ENCODE results near the gene OMG. TPM values are rescaled to one million over a fixed set of nuclear protein-coding genes. Genes with fewer than 3 reads are reported as not detected.
"Not testable (repeated sequence)": the region's sequence is repeated elsewhere in the genome, so short reads cannot be mapped to it uniquely, and the experiment has no call there.

OMG gene
- total RNA-seq, 1 donor from 2014 or later = 0.62 TPM

DNA sequence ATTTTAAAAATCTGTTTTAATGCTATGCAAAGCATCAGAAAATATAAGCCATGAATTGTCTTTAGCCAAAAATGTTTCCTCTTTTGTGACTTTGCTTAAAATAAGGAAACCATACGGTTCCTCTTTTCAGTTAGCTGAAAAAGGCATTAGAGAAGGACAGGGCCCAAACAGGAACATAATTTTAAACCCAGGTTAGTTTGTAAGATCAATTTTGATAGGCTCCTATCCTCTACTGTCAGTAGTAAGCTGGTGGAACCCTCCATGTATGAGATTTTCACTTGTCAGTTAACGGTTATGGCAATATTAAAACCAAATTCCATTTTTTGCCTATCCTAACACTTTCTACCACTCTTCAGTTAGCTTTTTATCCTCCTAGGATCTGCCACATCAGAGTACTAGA is 12.5 kb upstream of the OMG start:
- intact Hi-C loops (cut with DNase I) = no loop called here
- DNase-seq (ENCODE audit: low spot score) = no peak

DNA sequence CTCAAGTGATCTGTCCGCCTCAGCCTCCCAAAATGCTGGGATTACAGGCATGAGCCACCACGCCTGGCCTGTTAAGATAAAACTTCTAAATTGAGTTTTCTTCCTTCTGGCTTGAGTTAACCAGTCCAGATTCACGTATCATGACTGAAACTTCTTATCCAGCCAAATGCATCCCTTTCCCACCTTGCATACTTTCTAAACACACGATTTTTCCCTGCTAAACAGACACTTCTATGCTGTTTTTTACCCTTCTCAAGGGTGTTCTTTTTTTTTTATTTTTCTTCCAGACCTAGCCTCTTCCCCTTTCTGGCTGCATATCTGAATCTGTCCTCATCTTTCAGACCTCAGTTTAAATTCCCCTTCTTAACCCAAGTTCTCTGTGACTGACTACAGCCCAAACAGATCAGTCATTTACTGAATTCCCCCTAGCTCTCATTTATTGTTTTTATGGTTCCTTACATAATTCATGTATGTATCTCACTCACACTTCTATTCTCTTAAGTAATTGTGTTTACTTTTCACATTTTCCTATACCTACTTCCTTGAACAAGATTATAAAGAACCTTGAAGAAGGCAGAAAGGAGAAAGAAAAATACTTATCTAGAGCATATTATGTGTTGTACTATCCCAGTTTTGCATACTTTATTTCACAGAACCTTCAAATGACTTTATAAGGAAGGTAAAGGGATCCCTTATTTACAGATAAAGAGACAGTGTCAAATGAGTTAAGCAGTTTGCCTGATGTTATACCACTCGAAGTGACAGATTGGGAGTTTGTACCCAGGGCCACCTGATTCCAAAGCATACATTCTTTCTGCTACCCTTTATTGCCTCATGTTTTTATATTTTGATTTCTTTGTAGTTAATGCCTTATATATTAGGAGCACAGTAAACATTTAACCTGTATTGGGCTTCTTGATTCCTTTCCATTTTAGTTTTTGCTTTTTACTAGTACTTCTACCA is 11.6 kb upstream of the OMG start:
- intact Hi-C loops (cut with DNase I) = no loop called here
- DNase-seq (ENCODE audit: low spot score) = no peak

DNA sequence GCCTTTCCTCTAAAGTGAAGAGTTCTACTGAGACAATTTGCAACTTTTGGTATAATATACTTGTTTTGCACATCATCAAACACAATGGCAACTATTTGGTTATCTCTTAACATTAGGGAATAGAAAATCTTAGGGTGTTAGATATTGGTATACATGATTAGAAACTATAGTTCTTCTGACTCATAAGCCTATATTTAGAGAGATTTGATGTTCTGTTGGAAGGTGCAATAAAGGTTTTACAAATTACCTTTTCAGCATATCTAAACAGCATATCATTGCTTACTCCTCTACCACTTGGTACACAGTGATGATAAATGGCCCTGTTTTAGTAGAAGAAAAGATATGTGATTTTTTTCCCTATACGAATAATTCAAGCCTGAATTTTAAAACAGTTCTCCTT is 10.6 kb upstream of the OMG start:
- intact Hi-C loops (cut with DNase I) = no loop called here
- DNase-seq (ENCODE audit: low spot score) = no peak

DNA sequence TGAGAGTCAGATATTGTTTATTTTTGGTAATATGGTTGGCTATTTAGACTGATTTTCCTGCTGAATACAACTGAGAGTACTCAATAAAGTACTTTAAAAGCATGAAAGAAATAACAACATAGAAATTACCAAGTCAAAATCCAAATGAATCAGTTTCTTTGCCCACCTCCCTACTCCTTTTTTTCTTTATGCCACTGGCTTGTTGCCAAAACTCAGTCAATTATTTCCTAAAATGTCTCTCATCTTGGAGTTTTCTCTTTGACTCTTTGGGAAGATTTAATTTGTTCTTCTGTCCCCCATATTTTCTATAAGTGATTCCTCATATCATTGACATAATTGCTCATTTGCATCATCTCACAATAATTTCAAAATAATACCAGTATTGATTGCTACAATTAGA is 2.6 kb upstream of the OMG start:
- intact Hi-C loops (cut with DNase I) = no loop called here
- no peak for DNase-seq (ENCODE audit: low spot score)

DNA sequence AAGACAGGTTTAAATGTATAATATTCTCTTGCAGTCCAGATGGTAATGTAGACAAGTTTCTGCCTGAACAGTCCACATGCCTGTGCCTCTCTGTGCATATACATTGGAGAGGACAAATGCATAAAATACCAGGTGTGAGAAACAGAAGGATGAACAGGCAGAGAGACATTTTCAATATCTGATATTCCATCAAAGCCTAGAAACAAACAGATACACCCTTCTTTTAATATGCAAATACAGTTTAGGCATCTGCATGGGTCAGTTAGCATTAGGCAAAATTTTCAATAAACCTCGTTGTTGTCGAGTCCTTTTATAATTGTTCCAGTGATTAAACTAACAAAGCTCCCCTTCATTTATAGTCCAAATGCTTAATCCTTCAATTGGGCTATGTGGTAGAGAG is 897 bp downstream of the OMG start:
- DNase-seq (ENCODE audit: low spot score) = no peak
- intact Hi-C loops (cut with DNase I) = no loop called here

- intact Hi-C loops (cut with DNase I) = no loop called here
- DNase-seq (ENCODE audit: low spot score) = no peak
Measured at GRCh38 chr17:31295489-31295871, 1.6 kb downstream of the OMG start.

GRCh38 chr17:31294820-31295488 is 2.1 kb downstream of the OMG start:
- intact Hi-C loops (cut with DNase I) = no loop called here
- no peak for DNase-seq (ENCODE audit: low spot score)

GRCh38 chr17:31294231-31294630 is 2.8 kb downstream of the OMG start:
- intact Hi-C loops (cut with DNase I) = no loop called here
- DNase-seq (ENCODE audit: low spot score) = no peak

GRCh38 chr17:31293581-31293980 is 3.5 kb downstream of the OMG start:
- no peak for DNase-seq (ENCODE audit: low spot score)
- intact Hi-C loops (cut with DNase I) = no loop called here

- intact Hi-C loops (cut with DNase I) = no loop called here
- DNase-seq (ENCODE audit: low spot score) = no peak
Measured at GRCh38 chr17:31291820-31292219, 5.2 kb downstream of the OMG start.

- no peak for DNase-seq (ENCODE audit: low spot score)
- intact Hi-C loops (cut with DNase I) = no loop called here
Measured at GRCh38 chr17:31289790-31290189, 7.2 kb downstream of the OMG start.

- DNase-seq (ENCODE audit: low spot score) = not testable (repeated sequence)
Measured at GRCh38 chr17:31287932-31288331, 9.1 kb downstream of the OMG start.

DNA sequence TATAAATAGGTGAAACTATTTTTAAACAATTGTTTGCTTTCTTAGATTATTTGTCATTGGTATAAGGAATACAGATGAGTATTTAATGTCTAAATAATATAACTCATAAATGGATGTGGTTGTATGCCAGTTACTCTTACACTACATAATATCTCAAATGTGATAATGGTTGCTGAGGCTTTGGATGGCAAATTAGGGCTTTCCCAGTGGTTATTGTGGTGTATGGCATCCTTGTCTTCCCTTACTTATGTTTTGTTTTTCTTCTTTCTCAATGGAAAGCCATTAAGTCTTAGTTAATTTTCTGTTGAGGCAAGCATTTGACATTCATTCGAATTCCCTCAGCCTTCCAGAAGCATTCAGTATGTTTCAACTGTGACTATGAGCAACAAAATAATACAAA is 10.5 kb downstream of the OMG start:
- intact Hi-C loops (cut with DNase I) = no loop called here
- no peak for DNase-seq (ENCODE audit: low spot score)

More at GRCh38 chr17:31287932-31288331, 9.1 kb downstream of the OMG start:
- intact Hi-C loops (cut with DNase I) = not testable (repeated sequence)

DNA sequence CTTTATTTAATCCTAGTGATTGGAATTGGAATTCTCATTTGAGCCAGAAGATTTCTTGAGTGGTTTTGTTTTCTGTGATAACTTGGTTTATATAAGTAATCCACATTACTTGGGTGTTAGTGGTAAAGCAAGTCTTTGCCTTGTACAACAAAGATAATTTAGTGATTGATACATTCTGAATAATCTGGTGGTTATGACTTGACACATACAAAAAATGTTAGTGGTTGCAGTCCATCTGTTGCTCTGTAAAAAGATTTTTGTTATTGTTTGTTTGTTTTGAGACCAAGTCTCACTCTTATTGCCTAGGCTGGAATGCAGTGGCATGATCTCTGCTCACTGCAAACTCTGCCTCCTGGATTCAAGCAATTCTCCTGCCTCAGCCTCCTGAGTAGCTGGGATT is 13.2 kb downstream of the OMG start:
- intact Hi-C loops (cut with DNase I) = no loop called here
- DNase-seq (ENCODE audit: low spot score) = no peak

- intact Hi-C loops (cut with DNase I) = no loop called here
- DNase-seq (ENCODE audit: low spot score) = no peak
Measured at GRCh38 chr17:31281061-31281460, 16.0 kb downstream of the OMG start.

DNA sequence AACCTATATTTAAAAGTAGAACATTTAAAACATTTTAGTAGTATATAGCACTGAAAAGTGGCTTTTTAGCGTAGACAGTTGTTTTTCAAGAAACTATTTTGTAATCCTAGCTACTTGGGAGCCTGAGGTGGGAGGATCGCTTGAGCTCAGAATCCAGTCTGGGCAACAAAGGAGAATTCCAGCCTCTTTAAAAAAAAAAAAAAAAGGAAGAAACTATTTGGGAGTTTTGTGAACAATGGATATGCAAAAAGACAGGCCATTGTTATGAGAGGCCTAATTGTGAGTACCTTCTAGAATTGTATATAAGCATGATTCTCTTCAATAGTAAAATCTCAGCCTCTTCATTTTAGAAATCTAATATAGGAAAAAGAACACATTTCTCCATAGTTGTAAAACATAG is 17.6 kb downstream of the OMG start:
- no peak for DNase-seq (ENCODE audit: low spot score)
- intact Hi-C loops (cut with DNase I) = loop anchor here (10.0 kb wide), 1 partner anchor 95 kb away; no protein-coding TSS in a partner anchor

DNA sequence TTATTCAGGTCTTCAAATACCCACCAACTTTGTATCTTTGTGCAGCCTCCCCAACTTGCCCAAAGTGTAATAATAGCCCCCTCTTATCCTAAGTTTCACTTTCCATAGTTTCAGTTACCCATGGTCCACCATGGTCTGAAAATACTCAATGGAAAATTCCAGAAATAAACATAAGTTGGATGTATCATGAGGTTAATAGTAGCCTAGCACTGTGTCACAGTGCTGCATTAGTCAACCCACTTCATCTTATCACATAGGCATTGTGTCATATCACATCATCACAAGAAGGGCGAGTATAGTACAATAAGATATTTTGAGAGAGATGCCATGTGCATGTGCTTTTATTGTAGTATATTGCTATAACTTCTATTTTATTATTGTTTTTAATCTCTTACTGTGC is 21.9 kb downstream of the OMG start:
- no peak for DNase-seq (ENCODE audit: low spot score)
- intact Hi-C loops (cut with DNase I) = loop anchor here (10.0 kb wide), 1 partner anchor 100 kb away; no protein-coding TSS in a partner anchor

GRCh38 chr17:31274252-31274651 is 22.8 kb downstream of the OMG start:
- intact Hi-C loops (cut with DNase I) = loop anchor here (10.0 kb wide), 1 partner anchor 101 kb away; no protein-coding TSS in a partner anchor
- DNase-seq (ENCODE audit: low spot score) = no peak

- no peak for DNase-seq (ENCODE audit: low spot score)
- intact Hi-C loops (cut with DNase I) = loop anchor here (10.0 kb wide), 1 partner anchor 101 kb away; no protein-coding TSS in a partner anchor
Measured at GRCh38 chr17:31273516-31273915, 23.5 kb downstream of the OMG start.

DNA sequence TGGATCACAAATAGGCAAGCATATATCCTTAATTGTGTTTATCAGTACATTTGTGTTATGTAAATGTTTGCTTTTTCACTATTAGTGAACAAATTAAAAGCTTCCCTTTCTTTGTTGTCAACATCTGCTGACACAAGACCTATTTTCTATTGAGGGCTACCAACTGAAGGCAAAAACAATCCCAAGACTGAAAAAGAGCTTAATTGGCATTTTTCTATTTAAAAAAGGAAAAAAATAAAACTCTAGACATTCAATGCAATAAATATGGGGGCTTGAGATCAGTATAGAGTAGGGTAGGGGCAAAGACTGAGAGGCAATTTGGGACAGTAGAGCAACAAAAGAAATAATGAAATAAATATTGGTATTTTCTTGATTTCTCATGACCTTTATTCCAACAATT is 24.2 kb downstream of the OMG start:
- no peak for DNase-seq (ENCODE audit: low spot score)
- intact Hi-C loops (cut with DNase I) = loop anchor here (10.0 kb wide), 1 partner anchor 102 kb away; no protein-coding TSS in a partner anchor

GRCh38 chr17:31272236-31272635 is 24.8 kb downstream of the OMG start:
- intact Hi-C loops (cut with DNase I) = loop anchor here (10.0 kb wide), 1 partner anchor 103 kb away; no protein-coding TSS in a partner anchor
- no peak for DNase-seq (ENCODE audit: low spot score)

Measured in cardiac septum (tissue), 1 donor.